H1 (cell line): Measurements from ENCODE around the gene SHISAL2B. TPM values are rescaled to one million over a fixed set of nuclear protein-coding genes. Genes with fewer than 3 reads are reported as not detected.

Experiments used
- CTCF ChIA-PET: fragments of 300-600 bp; sonication (Branson Sonifier 250); formaldehyde crosslinking; loops from one replicate; lab custom pipeline; 2021; ENCODE audit not compliant: partially characterized antibody; lab: Charles Lee
- POLR2A ChIA-PET: fragments of 300-600 bp; sonication (Branson Sonifier 250); formaldehyde crosslinking; loops from one replicate; lab custom pipeline; 2021; ENCODE audit warnings: inconsistent platforms; ENCODE audit not compliant: partially characterized antibody; lab: Charles Lee
- DNase-seq, 2 experiments: peaks; one replicate each; pipeline versions ENCODE4 v3.0.0 to v3.0.0-alpha.2; 2010 to 2022; ENCODE audit warnings: low spot score in 2 of 2, low read depth in 1 of 2, mixed read lengths in 1 of 2
- FAIRE-seq: peaks from 2 replicates; lab custom pipeline; 2011; peaks lifted over from hg19 to GRCh38; lab: Jason Lieb, UNC
- H2AFZ ChIP-seq: 2 replicates; pipeline ENCODE4 v1.8.1; 2012; ENCODE audit warnings: low read length, inconsistent platforms
- H2AK5ac ChIP-seq: 2 replicates; pipeline ENCODE4 v1.6.1; 2013; ENCODE audit warnings: low read depth, low read length
- H2BK120ac ChIP-seq: replicated peaks from 2 replicates; pipeline ENCODE3; 2013; ENCODE audit warnings: low read depth, low read length, inconsistent platforms
- H2BK12ac ChIP-seq: 2 replicates; pipeline ENCODE4 v1.6.1; 2013; ENCODE audit warnings: low read depth, low read length
- H2BK15ac ChIP-seq: 2 replicates; pipeline ENCODE4 v1.6.1; 2013; ENCODE audit warnings: low read length
- H2BK20ac ChIP-seq: 2 replicates; pipeline ENCODE4 v1.6.1; 2013; ENCODE audit warnings: low read length
- H2BK5ac ChIP-seq: 2 replicates; pipeline ENCODE4 v1.6.1; 2013; ENCODE audit warnings: low read depth, low read length
- H3K14ac ChIP-seq: 2 replicates; pipeline ENCODE4 v1.6.1; 2013; ENCODE audit warnings: inconsistent platforms; ENCODE audit not compliant: insufficient read length
- H3K18ac ChIP-seq: 2 replicates; pipeline ENCODE4 v1.6.1; 2013; ENCODE audit warnings: low read length; ENCODE audit errors: extremely low read depth
- H3K23ac ChIP-seq: 2 replicates; pipeline ENCODE4 v1.6.1; 2013; ENCODE audit warnings: inconsistent platforms; ENCODE audit not compliant: insufficient read length
- H3K23me2 ChIP-seq: 2 replicates; pipeline ENCODE4 v1.6.1; 2013; ENCODE audit warnings: low read depth, low read length
- H3K27ac ChIP-seq: 2 replicates; pipeline ENCODE4 v1.6.1; 2011; ENCODE audit warnings: low read depth, low read length, inconsistent platforms
- H3K27me3 ChIP-seq, 4 experiments: replicated peaks in 1 of 4; 1 replicate in 1 of 4; 2 replicates in 3 of 4; pipeline versions ENCODE4 v1.6.1 to v1.8.1; 2011 to 2013; ENCODE audit warnings: low read length in 3 of 4, mild to moderate bottlenecking in 3 of 4, inconsistent platforms in 2 of 4, mixed read lengths in 2 of 4, moderate library complexity in 1 of 4; ENCODE audit not compliant: control insufficient read depth in 3 of 4, insufficient read depth in 3 of 4; ENCODE audit errors: extremely low read depth in 1 of 4
- H3K36me3 ChIP-seq, 4 experiments: 2 replicates each; pipeline versions ENCODE4 v1.6.1 to v1.8.1; 2011 to 2013; ENCODE audit warnings: mild to moderate bottlenecking in 4 of 4, low read length in 3 of 4, moderate library complexity in 2 of 4, control low read depth in 1 of 4, inconsistent platforms in 1 of 4; ENCODE audit not compliant: insufficient read depth in 4 of 4, control insufficient read depth in 2 of 4
- H3K4ac ChIP-seq: replicated peaks from 2 replicates; pipeline ENCODE3; 2013; ENCODE audit warnings: low read length, low read depth, mixed read lengths, inconsistent platforms; ENCODE audit not compliant: insufficient read length
- H3K4me1 ChIP-seq, 4 experiments: replicated peaks in 1 of 4; 1 replicate in 1 of 4; 2 replicates in 3 of 4; pipeline versions ENCODE4 v1.6.1 to v1.8.1; 2011 to 2013; ENCODE audit warnings: low read length in 3 of 4, inconsistent platforms in 2 of 4, mixed read lengths in 1 of 4; ENCODE audit not compliant: insufficient read depth in 4 of 4, control insufficient read depth in 3 of 4
- H3K4me2 ChIP-seq, 2 experiments: 2 replicates each; pipeline versions ENCODE4 v1.6.1 to v1.8.1; 2011 to 2013; ENCODE audit warnings: low read depth in 2 of 2, low read length in 2 of 2, control low read depth in 1 of 2, inconsistent platforms in 1 of 2, mild to moderate bottlenecking in 1 of 2; ENCODE audit not compliant: insufficient read depth in 1 of 2
- H3K4me3 ChIP-seq, 4 experiments: fragments of 200-600, 300-600 bp in 1 of 4; sonication (generic), shearing (Covaris generic), sonication (Bioruptor Twin) in 1 of 4; 2 replicates each; pipeline versions ENCODE4 v1.5.1 to v1.8.1; 2011 to 2016; ENCODE audit warnings: low read length in 4 of 4, low read depth in 3 of 4, control low read depth in 2 of 4, inconsistent platforms in 2 of 4, mild to moderate bottlenecking in 2 of 4, mixed read lengths in 1 of 4, moderate library complexity in 1 of 4; ENCODE audit not compliant: insufficient read depth in 2 of 4; ENCODE audit errors: extremely low read depth in 1 of 4
- H3K56ac ChIP-seq: replicated peaks from 2 replicates; pipeline ENCODE3; 2013; ENCODE audit warnings: low read depth, mild to moderate bottlenecking, mixed read lengths, low read length, inconsistent platforms; ENCODE audit not compliant: insufficient read length
- H3K79me1 ChIP-seq: 2 replicates; pipeline ENCODE4 v1.6.1; 2013; ENCODE audit warnings: low read depth, low read length, control low read depth
- H3K79me2 ChIP-seq, 2 experiments: 2 replicates each; pipeline versions ENCODE4 v1.6.1 to v1.8.1; 2012 to 2013; ENCODE audit warnings: low read length in 2 of 2, mild to moderate bottlenecking in 2 of 2, inconsistent platforms in 1 of 2; ENCODE audit not compliant: insufficient read depth in 2 of 2, control insufficient read depth in 1 of 2
- H3K9ac ChIP-seq, 4 experiments: replicated peaks in 1 of 4; 1 replicate in 1 of 4; 2 replicates in 3 of 4; pipeline versions ENCODE4 v1.6.1 to v1.8.1; 2011 to 2013; ENCODE audit warnings: low read depth in 3 of 4, low read length in 3 of 4, control low read depth in 2 of 4, mild to moderate bottlenecking in 2 of 4, moderate library complexity in 2 of 4, inconsistent platforms in 1 of 4; ENCODE audit errors: extremely low read depth in 1 of 4
- H3K9me3 ChIP-seq, 2 experiments: 2 replicates each; pipeline versions ENCODE4 v1.6.1 to v1.8.1; 2012 to 2013; ENCODE audit warnings: mild to moderate bottlenecking in 2 of 2, moderate library complexity in 2 of 2, control low read depth in 1 of 2, inconsistent platforms in 1 of 2, low read depth in 1 of 2, low read length in 1 of 2, mixed read lengths in 1 of 2; ENCODE audit not compliant: insufficient read depth in 2 of 2
- H4K20me1 ChIP-seq, 2 experiments: replicated peaks in 1 of 2; 2 replicates each; pipeline versions ENCODE3 to v1.8.1; 2011 to 2013; ENCODE audit warnings: inconsistent platforms in 2 of 2, low read length in 2 of 2, mild to moderate bottlenecking in 1 of 2; ENCODE audit not compliant: insufficient read depth in 2 of 2, control insufficient read depth in 1 of 2
- H4K5ac ChIP-seq: 2 replicates; pipeline ENCODE4 v1.6.1; 2013; ENCODE audit warnings: low read length, low read depth, mixed read lengths, inconsistent platforms; ENCODE audit not compliant: insufficient read length
- H4K8ac ChIP-seq: 2 replicates; pipeline ENCODE4 v1.8.0; 2013; ENCODE audit warnings: mild to moderate bottlenecking, moderate library complexity, low read length, inconsistent platforms; ENCODE audit not compliant: insufficient read depth; ENCODE audit errors: extremely low read depth
- H4K91ac ChIP-seq: replicated peaks from 2 replicates; pipeline ENCODE3; 2013; ENCODE audit warnings: low read length, mixed read lengths, inconsistent platforms; ENCODE audit not compliant: insufficient read length
- CBX8 ChIP-seq: fragments of 300-800, 300-1000 bp; sonication (generic); IDR thresholded peaks from 2 replicates; pipeline ENCODE4 v1.7.1; 2016; ENCODE audit warnings: low read depth, low read length, borderline replicate concordance
- CHD2 ChIP-seq: IDR thresholded peaks from 2 replicates; pipeline ENCODE4 v1.6.1; 2012; ENCODE audit warnings: low read length, improper control_type of control experiment
- TEAD4 ChIP-seq: IDR thresholded peaks from 2 replicates; pipeline ENCODE4 v1.6.1; 2012; ENCODE audit warnings: low read depth, low read length, inconsistent platforms, mixed read lengths
- WGBS, 2 experiments: shearing (Covaris generic) in 1 of 2; methylation state at CpG; one replicate each; pipeline versions ENCODE4 v1.1.6 to v1.1.7; 2013 to 2015; ENCODE audit warnings: low lambda C conversion rate in 2 of 2, mixed read lengths in 2 of 2, inconsistent platforms in 1 of 2, low coverage in 1 of 2, missing lambda C conversion rate in 1 of 2; ENCODE audit not compliant: insufficient replicate concordance in 2 of 2, insufficient coverage in 1 of 2, insufficient read length in 1 of 2; ENCODE audit errors: extremely low coverage in 1 of 2, missing lambda C conversion rate in 1 of 2; 5-methylcytosine and 5-hydroxymethylcytosine counted together
- polyA plus RNA-seq, 7 experiments: library from polyadenylated mRNA; depleted of rRNA in 3 of 7; stranded (reverse) in 5 of 7; unstranded in 2 of 7; fragments of >200 nt in 5 of 7; fragments of 200-250 nt in 2 of 7; gene quantifications; 1 replicate in 5 of 7; 2 replicates in 1 of 7; 4 replicates in 1 of 7; pipeline versions ENCODE4 v1.2.1 to v1.2.3, GENCODE V29; 2011 to 2013; ENCODE audit warnings: missing spikeins in 2 of 7, mixed read lengths in 2 of 7
- total RNA-seq: library from RNA; stranded (reverse); fragmentation: NEBNext Ultra II Directional; extraction: Animal tissue kit (Norgen Biotek cat#: 25700); gene quantifications from 2 replicates; pipeline ENCODE4 v1.2.1, GENCODE V29; 2021

SHISAL2B gene
- total and polyA plus RNA-seq, 2 of the 8 experiments (the other 6 are each of a cell fraction or from before 2014, with no cell fraction given) = 10.6 to 14.2 TPM

DNA sequence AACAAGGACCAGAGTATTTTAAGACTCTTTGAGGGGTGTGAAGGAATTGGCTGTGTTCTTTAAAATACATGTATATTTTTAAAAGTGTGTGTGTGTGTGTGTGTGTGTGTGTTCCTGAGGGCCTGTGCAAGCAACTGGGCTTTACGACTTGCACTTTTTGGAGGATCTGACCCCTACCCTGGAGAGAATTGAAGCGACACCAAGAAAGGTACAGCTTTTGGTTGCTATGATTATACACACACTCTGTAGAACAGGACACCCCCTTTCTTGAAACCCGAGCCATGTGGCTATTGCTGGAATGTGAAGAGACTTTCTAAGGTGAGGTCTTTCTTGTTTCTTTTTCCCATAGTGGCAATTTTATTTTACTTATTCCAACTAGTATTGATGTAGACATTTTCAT lies 988 bp downstream of the SHISAL2B start:
- Histone ChIP-seq H3K23ac (no peak overlapping the region), H2BK15ac (no peak overlapping the region), H3K9ac (peak overlapping the region in 3 of 4 experiments; percentile 55 to 70 (median 65); a peak in 3 of 7 replicates), H3K4ac (no peak overlapping the region), H2BK120ac (no peak overlapping the region), H3K4me2 (peak overlapping the region; percentile 82 to 98), H3K27me3 (peaks cover 0 to 11% (median 8%) of the 10 kb centered on the region in 4 experiments; a peak in 6 of 7 replicates), H3K27ac (no peak overlapping the region), H3K9me3 (peaks cover 2 to 6% of the 10 kb centered on the region in 2 experiments; a peak in 1 of 4 replicates), H4K8ac (no peak overlapping the region), H4K91ac (no peak overlapping the region), H2AK5ac (no peak overlapping the region), H2BK5ac (no peak overlapping the region), H3K14ac (no peak overlapping the region), H4K20me1 (no peaks in the 10 kb centered on the region), H3K18ac (peak overlapping the region; percentile 38; the same call in 1 of the 2 replicates), H3K4me3 (peak overlapping the region; percentile 46 to 65 (median 54)), H3K23me2 (peaks cover 13% of the 10 kb centered on the region), H2BK20ac (0 out of 2 replicates have a peak overlapping the region, but pooled peaks have one; percentile 23), H3K79me1 (no peaks in the 10 kb centered on the region), H3K56ac (no peak overlapping the region), H3K4me1 (peaks cover 0 to 6% (median 3%) of the 10 kb centered on the region in 4 experiments; a peak in 6 of 7 replicates), H2AFZ (no peak overlapping the region; the same call in 1 of the 2 replicates), H3K36me3 (peaks cover 0 to 8% (median 0%) of the 10 kb centered on the region in 4 experiments; a peak in 1 of 8 replicates), H2BK12ac (no peak overlapping the region), H3K79me2 (no peaks in the 10 kb centered on the region), H4K5ac (no peak overlapping the region)
- ChIA-PET POLR2A (interaction anchor here (2.4 to 4.8 kb wide), 4 partner anchors 10 to 77 kb away, joined by 7 to 35 read pairs (median 24); partner anchors contain the start of genes CWC27 and SREK1IP1), CTCF (interaction anchor here (0.5 to 3.6 kb wide), 10 partner anchors 8 to 617 kb away, joined by 3 to 20 read pairs (median 3); no protein-coding TSS in a partner anchor)
- no peak for DNase-seq
- TF ChIP-seq CHD2 = no peak
- TF ChIP-seq CBX8 = no peak
- peak; percentile 72 for TF ChIP-seq TEAD4
- 24% methylated on average over 3 of the region's 3 CpGs; no CpG with 5 or more reads in 1 of the 2 experiments for WGBS, 2 experiments
- no peak for FAIRE-seq
